Activated effector memory CD4-positive, alpha-beta T cell treated with Interleukin-2 at 50 U/mL for 16 hours (primary cell): Measurements from ENCODE around the gene HOXC12.

Source experiments
- DNase-seq: peaks from one replicate; pipeline ENCODE4 v3.0.0-alpha.2; 2020

Gene HOXC12

DNA sequence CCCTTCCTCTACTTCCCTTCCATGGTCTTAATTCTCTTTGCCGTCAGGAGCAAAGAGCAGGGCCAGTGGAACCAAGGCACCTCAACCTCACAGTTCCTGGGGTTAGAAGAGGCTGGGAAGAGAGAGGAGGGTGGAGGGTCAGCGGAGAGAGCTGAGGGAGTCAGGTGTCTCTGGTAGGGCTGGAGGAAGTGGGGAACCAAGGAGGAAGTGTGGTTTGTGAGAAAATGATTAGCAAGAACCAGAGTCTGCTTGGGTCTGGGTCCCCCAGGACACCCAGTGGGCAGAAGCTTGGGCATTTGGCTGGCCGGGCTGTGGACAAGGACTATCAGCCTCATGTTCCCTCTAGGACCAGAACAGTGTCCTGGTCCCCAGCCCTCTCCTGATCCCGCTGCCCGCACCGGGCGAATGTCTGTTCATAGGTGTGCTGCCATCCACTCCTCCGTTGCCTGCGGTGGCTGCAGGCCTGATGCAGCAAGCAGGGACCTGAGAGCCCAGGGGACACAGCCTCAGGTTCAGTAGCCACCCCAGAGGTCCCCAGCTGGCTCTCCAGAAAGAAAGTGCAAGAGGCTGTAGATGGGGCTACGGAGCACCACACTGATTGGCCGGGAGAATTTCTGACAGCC is 2.3 kb downstream of the HOXC12 start:
- DNase-seq: no peak

DNA sequence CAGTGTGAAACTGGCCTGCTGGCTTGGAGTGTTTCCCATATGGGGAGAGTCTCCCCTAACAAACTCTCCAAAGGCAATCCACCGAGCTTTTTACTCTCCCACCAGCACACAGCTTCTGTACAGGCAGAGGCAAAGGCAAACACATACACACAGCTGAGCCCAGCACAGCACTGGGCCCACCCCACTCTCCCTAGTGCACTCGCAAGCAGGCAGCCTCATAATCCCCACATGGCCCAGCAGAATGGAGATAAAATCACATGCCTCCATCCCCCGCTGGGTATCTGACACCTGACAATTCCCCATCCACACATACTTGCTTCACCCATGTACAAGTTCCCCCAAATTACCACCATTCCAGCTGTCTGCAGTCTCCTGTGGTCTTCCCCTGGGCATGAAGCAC is 3.4 kb downstream of the HOXC12 start:
- no peak for DNase-seq

- no peak for DNase-seq
Observed at GRCh38 chr12:53959314-53959713, 4.6 kb downstream of the HOXC12 start.

DNA sequence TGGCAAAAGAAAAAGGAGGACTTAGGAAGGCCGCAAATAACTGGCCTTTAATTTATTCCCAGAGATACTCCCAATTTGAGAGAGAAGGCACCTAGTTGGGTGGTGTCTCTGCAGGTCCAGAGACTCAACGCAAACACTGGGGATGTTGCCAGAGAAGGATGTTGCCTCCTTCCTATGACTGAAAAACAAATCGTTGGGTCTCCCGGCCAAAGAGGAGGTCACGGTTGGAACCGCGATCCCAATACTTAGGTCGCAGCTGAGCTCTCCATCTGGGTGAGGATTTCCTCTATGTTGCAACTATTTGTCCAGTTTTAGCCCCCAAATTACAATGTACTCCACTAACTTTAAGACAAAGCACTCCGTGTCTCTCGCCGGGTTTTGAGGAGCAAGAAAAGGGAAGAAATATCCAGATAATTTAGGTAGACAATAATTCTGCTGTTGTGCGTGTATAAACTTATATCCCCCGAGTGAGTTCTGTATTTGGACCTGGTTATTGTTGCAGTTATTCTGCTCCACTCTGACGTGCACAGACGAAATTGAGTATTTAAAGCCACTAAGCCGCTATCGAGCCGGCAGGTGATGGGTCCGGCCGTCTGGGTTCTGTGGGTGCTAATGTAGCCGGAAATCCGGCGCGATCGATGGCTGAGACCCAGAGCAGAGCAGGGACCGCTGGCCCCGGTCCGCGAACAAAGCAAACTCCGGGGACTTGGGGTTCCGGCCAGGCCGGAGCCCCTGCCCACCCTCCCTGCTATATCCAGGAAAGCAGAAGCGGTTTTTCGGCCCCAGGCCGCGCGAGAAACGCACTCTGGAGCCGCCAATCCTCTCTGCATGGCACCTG is 5.7 kb downstream of the HOXC12 start:
- DNase-seq: no peak

GRCh38 chr12:53961025-53961761 is 6.5 kb downstream of the HOXC12 start:
- DNase-seq: no peak

DNA sequence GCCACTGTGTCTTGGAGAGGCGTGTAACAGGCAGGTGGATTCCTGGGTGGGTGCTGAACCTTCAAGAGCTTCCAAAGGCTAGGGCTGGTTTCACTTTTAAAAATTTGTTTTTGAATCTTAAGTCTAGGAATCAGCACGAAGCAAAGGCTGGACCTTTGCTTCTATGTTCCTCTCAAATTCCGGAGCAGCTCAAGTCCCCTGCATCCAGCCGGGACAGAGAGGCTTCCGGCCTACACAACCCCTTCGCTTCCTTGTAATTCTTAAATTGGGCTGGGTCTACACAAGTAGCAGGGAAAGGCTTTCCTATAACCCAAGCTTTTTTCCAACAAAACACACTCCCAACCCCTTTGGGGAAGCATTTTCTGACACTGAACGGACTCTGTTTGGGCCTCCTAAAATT is 8.3 kb downstream of the HOXC12 start:
- no peak for DNase-seq

DNA sequence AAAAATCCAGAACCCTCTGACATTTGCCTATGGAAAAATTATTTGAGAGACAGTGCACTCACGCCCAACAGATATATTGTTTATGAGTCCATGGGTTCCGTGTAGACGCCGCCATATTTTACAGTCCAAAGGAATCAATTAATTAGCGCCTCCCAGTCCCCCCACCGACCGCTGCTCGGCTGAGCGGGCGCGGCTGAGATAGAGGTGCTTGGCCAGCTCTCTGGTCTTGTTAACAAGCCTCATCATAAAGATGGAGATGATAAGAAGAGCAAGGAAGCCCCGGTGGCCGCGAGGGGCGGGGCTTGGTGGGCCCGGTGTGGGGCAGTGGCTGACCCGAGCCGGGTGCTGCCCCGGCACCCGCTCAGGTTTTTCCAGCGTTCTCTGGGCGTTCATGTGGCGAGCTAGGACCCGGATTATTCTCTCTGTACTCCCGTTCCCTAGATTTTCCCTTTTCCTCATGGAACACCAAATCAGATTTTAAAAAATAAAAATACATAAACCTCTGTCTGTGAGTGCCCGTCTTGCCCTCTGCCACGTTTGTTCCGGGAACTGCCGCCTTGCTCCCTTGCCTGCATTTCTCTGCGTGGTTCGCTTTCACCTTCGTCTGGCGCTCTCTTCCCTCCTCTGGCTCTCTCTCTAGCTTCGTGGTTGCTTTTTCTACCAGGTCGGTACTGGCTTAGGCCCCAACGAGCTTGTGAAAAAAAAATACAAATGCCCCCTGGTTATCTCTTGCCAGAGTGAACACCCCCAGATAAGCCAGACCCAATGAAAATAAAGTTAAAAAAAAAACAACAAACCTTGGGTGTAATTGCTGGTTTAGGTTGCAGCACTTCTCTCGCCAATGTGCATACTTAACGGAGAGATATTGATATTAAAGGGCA is 9.0 kb downstream of the HOXC12 start:
- no peak for DNase-seq

DNA sequence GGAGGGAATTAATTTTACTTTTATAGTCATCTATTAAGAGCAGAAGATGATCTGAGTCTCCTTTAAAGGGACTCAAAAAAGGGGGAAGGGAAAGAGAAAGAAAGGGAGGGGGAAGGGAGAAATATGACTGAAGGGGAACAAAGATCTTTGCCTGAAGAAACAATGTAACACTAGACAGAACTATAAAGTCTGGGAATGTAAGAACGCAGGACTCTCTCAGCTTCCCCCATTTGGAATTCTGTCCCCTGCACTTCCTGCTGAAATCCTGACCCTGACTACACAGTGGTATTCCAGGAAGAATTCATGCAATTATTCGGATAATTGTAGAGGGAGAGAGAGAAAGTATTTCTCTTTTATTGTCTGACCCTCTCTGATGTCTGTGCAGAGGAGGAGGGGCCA is 9.6 kb downstream of the HOXC12 start:
- no peak for DNase-seq

- no peak for DNase-seq
Observed at GRCh38 chr12:53965281-53966084, 10.8 kb downstream of the HOXC12 start.

DNA sequence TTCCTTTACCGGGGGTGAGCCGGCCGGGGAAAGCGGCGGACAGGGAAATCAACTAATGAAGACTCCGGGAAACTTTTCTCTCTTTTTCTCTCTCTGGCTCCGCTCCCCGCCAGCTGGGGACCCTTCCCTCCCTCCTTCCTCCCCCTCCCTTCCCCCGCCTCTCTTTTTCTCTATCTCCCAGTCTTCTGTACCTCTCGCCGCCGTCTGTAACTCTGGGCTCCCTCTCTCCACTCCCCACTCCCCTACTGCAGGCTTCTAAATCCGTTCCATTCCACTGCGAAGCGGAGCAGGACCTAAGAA is 11.3 kb downstream of the HOXC12 start:
- DNase-seq: no peak

GRCh38 chr12:53966385-53967133 is 11.9 kb downstream of the HOXC12 start:
- no peak for DNase-seq

- DNase-seq: no peak
Observed at GRCh38 chr12:53967421-53967925, 12.8 kb downstream of the HOXC12 start.

DNA sequence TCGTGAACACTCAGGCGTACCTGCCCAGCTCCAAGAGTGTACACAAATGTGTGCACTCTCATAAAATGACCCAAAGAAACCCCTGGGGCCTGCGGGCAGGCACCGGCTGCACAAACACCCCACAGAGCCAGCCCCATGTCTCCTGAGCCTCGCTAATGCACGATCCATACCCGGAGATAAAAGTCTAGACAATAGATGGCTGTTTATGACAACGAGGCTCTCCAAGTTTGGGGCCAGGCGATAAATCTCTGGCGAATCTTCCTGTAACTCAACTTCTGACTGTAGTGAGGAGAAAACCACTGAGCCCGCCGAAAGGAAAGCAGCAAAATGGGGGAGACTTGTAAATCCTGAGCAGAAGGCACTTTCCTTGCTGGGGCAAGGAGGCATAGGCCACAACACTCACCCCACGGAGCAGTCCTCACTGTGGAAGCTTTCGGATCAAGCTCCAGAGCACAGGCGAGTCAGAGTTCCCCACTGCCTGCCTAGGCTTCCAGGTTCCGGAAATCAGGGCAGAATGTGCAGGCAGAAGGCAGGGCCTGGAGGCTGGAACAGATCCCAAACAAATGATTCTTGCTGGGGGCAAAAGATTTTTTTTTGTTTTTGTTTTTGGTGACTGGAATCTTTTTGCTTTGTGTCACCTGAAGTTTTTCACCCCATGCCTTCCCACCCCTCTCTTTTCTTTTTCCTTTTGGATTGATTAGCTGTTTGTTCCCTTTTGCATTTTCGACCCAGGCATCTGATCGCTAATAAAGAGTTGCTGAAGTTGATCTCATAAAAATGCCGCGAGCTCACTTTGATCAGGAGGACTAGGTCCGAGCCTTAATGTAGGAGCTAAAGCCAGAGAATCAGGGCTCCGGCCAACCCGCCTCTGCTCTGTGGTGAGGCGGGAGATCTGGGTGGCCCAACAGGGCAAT is 13.8 kb downstream of the HOXC12 start:
- DNase-seq: no peak

GRCh38 chr12:53969588-53970259 is 15.0 kb downstream of the HOXC12 start:
- DNase-seq: no peak

GRCh38 chr12:53970451-53970850 is 15.7 kb downstream of the HOXC12 start:
- DNase-seq: no peak

- no peak for DNase-seq
Observed at GRCh38 chr12:53971129-53971528, 16.4 kb downstream of the HOXC12 start.

DNA sequence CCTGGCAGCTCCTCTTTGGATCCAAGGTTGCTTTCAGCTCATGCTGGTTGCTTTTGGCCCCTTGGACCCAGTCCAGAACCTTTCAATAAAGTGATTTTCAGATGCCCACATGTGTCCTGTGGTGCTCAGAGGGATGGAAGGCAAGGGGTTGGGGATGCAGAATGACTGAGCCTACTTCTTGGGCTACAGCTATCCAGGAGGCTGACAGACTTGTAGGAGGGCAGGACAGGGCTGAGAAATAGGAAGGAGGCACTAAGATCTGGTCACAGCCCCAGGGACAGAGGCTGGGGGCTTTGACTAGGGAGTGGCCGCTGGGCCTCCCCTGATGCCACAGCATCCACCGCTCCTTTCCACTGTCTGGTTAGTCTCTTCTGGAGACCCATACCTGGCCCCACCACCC is 17.0 kb downstream of the HOXC12 start:
- no peak for DNase-seq

DNA sequence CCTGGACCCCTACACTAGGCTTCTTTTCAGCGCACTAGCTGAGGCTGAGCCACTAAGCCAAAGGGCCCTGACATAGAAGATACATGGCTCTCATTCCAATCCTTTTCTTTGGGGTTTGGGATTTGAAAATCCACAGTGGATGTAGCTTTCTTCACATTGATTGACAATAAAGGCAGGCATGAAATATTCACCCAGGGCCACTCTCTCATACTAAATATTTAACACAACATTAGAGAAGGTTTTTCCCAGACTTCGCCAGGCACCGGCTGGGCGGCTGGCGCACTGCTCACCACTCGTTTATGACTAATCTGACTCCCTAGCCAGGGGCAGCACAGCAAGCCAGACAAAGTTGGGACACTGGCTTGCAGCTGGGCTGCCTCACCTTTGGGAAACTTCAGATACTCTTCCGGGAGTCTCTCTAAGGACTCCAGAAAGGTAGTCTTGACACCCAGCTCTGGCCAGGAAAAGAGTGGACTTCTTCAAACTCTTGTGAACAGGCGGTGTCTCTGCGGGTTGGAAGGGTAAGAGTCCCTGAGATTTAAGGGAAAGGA is 17.5 kb downstream of the HOXC12 start:
- DNase-seq: no peak

DNA sequence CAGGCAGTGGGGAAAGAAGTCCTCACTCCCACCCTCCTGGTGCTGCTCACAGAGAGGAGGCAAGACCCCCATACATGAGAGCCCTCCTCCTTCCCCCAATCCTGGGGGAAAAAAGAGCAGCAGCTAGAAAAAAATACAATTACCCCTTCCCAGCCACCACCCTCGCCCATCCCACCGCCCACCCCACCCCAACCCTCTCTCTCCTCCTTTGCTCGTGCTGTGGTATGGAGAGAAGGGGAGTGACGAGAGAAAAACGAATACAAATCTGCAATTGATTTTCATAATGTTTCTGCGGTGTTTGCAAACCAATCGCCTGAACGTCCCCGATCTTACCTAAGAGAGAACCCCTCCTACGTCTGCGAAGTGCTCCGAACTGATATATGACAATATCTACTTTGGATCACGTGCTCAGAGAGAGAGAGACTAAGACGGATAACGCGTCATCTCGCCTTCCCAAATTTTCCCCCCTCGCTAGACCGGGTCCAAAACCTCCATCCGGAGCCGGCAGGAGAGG is 18.1 kb downstream of the HOXC12 start, which contains the start of gene HOXC11:
TSS of gene HOXC11 (plus strand) at position 405 of the 514 bp plus-strand sequence. CDS start 116 bp downstream, outside the sequence.
- no peak for DNase-seq
